ENCODE results near the gene CARD9.

Gene CARD9

DNA sequence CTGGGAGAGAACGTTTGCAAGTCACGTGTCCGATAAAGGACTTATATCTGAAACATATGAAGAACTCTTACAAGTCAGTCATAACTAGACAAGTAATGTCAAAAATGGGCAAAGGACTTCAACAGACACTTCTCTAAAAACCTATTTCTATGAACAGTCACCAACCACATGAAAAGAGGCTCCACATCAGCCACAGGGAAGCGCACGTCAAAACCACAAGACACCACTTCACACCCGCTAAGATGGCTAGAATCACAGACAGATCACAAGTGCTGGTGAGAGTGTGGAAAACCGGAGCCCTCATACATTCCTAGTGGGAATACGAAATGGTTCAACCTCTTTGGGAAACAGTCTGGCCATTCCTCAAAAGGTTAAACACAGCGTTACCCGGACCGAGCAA, 11.5 kb upstream of the CARD9 start (continued):
- TF ChIP-seq PRDM6 (tag by site-specific recombination; IDR thresholded peaks at IDR 0.05), result no peak
- TF ChIP-seq ZNF654 (tag by site-specific recombination; IDR thresholded peaks at IDR 0.05; ENCODE audit: low read depth), result no peak

DNA sequence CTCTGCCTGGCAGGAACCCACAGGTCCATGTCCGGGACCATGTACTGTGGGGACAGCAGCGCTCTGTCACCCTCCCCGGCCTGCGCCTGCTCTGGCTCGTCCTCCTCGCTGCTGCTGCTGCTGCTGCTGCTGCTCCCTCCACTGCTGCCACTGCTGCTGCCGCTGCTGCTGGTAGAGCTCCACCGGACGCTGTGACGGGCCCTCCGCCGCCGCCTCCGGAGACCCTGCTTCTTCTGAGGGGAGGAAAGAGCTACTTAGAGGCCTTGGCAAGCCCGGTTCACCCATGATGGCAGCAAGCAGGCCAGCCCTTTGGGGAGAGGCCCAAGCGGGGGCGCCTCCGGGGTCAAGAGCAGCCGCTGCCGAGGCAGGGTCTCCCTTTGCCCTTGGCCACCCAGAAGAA, 10.0 kb upstream of the CARD9 start:
- ChIA-PET POLR2A (no interaction called here), CTCF (no interaction called here)
- Histone ChIP-seq H3K27ac (ENCODE audit: extremely low read depth, low read depth, low read length) (no peak overlapping the region), H3K4me1 (ENCODE audit: control insufficient read depth, insufficient read depth, low read length) (no peaks in the 10 kb centered on the region), H3K36me3 (ENCODE audit: control insufficient read depth in 2 of 2, insufficient read depth in 1 of 2, low read length in 2 of 2) (peaks cover 13 to 95% of the 10 kb centered on the region in 2 experiments), H3K4me3 (ENCODE audit: low read depth, low read length) (no peak overlapping the region), H3K9me3 (ENCODE audit: control insufficient read depth, insufficient read depth, low read depth, low read length) (no peaks in the 10 kb centered on the region)
- TF ChIP-seq IKZF3 (tag by site-specific recombination; IDR thresholded peaks at IDR 0.05), result no peak
- no peak for TF ChIP-seq ZNF274 (IDR thresholded peaks at IDR 0.05; ENCODE audit: low read length)
- TF ChIP-seq ZNF274 (tag by site-specific recombination; IDR thresholded peaks at IDR 0.05; ENCODE audit: borderline replicate concordance), result no peak
- TF ChIP-seq HOXD13 (CRISPR knock-in tag; IDR thresholded peaks at IDR 0.05; ENCODE audit: borderline replicate concordance), result no peak
- TF ChIP-seq GLI2 (tag by site-specific recombination; IDR thresholded peaks at IDR 0.05; ENCODE audit: borderline replicate concordance, low read depth), result no peak
- no peak for TF ChIP-seq ZNF664 (tag by site-specific recombination; IDR thresholded peaks at IDR 0.05)
- no peak for TF ChIP-seq ZFP41 (tag by site-specific recombination; IDR thresholded peaks at IDR 0.05; ENCODE audit: borderline replicate concordance)
- no peak for TF ChIP-seq ZSCAN16 (tag by site-specific recombination; IDR thresholded peaks at IDR 0.05)
- TF ChIP-seq ZNF26 (tag by site-specific recombination; IDR thresholded peaks at IDR 0.05), result no peak
- TF ChIP-seq ZNF2 (tag by site-specific recombination; IDR thresholded peaks at IDR 0.05), result no peak
- no peak for TF ChIP-seq ZNF292 (tag by site-specific recombination; IDR thresholded peaks at IDR 0.05; ENCODE audit: borderline replicate concordance, low read depth)
- no peak for TF ChIP-seq PBX3 (CRISPR knock-in tag; IDR thresholded peaks at IDR 0.05)

- Histone ChIP-seq H3K9me3 (ENCODE audit: control insufficient read depth, insufficient read depth, low read depth, low read length) (no peaks in the 10 kb centered on the region), H3K27ac (ENCODE audit: extremely low read depth, low read depth, low read length) (no peak overlapping the region), H3K36me3 (ENCODE audit: control insufficient read depth in 2 of 2, insufficient read depth in 1 of 2, low read length in 2 of 2) (peaks cover 13 to 95% of the 10 kb centered on the region in 2 experiments), H3K4me1 (ENCODE audit: control insufficient read depth, insufficient read depth, low read length) (no peaks in the 10 kb centered on the region), H3K4me3 (ENCODE audit: low read depth, low read length) (no peak overlapping the region)
- no peak for TF ChIP-seq SCRT1 (tag by site-specific recombination; IDR thresholded peaks at IDR 0.05; ENCODE audit: borderline replicate concordance)
- TF ChIP-seq ZNF324 (tag by site-specific recombination; IDR thresholded peaks at IDR 0.05), result no peak
- TF ChIP-seq ZNF449 (tag by site-specific recombination; IDR thresholded peaks at IDR 0.05), result no peak
- peak; percentile 27; the same call in 1 of the 2 replicates for TF ChIP-seq GLIS2 (tag by site-specific recombination; IDR thresholded peaks at IDR 0.05)
- TF ChIP-seq ZFHX2 (tag by site-specific recombination; conservative IDR thresholded peaks at IDR 0.05), result peak; percentile 30; the same call in 1 of the 2 replicates
- TF ChIP-seq ZNF416 (tag by site-specific recombination; IDR thresholded peaks at IDR 0.05), result no peak
- TF ChIP-seq ZNF830 (tag by site-specific recombination; IDR thresholded peaks at IDR 0.05; ENCODE audit: low read depth), result no peak
- TF ChIP-seq, protein P1, sequence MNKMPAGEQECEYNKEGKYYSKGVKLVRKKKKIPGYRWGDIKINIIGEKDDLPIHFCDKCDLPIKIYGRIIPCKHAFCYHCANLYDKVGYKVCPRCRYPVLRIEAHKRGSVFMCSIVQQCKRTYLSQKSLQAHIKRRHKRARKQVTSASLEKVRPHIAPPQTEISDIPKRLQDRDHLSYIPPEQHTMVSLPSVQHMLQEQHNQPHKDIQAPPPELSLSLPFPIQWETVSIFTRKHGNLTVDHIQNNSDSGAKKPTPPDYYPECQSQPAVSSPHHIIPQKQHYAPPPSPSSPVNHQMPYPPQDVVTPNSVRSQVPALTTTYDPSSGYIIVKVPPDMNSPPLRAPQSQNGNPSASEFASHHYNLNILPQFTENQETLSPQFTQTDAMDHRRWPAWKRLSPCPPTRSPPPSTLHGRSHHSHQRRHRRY (tag by site-specific recombination; IDR thresholded peaks at IDR 0.05), result no peak
- TF ChIP-seq EGR2 (tag by site-specific recombination; IDR thresholded peaks at IDR 0.05; ENCODE audit: low read depth), result 0 out of 2 replicates have a peak, but pooled peaks have one; percentile 8
- no peak for TF ChIP-seq ZNF549 (tag by site-specific recombination; IDR thresholded peaks at IDR 0.05)
- CTCF ChIA-PET, result interaction anchor here (0.6 to 0.8 kb wide), 2 partner anchors 19 to 1603 kb away, joined by 3 to 4 read pairs; no protein-coding TSS in a partner anchor
- POLR2A ChIA-PET, result interaction anchor here (0.8 to 2.0 kb wide), 2 partner anchors 17 to 19 kb away, joined by 3 to 11 read pairs; partner anchors contain the start of gene DNLZ
Measured at GRCh38 chr9:136381966-136382513, 8.6 kb upstream of the CARD9 start.

Measured in HEK293 (cell line).